Endothelial cell of umbilical vein (primary cell): ENCODE data around the gene ZIC5. TPM values are rescaled to one million over a fixed set of nuclear protein-coding genes. Genes with fewer than 3 reads are reported as not detected.

ENCODE experiments used
- BruUV-seq: library from RNA; stranded (reverse); fragments of 400-500 nt; replicated peaks from 2 replicates; lab custom pipeline; 2021; lab: Mats Ljungman, UMichigan
- CTCF ChIA-PET: fragments of 300-600, 350-600 bp; sonication (Branson Sonifier 250); formaldehyde crosslinking; loops from one replicate; lab custom pipeline; 2021; ENCODE audit warnings: antibody characterized with exemption, inconsistent platforms; lab: Charles Lee
- POLR2A ChIA-PET: fragments of 300-600, 350-600 bp; sonication (Branson Sonifier 250); formaldehyde crosslinking; loops from one replicate; lab custom pipeline; 2021; ENCODE audit warnings: antibody characterized with exemption, inconsistent platforms; lab: Charles Lee
- DNase-seq: peaks from one replicate; pipeline ENCODE4 v3.0.0-alpha.2; 2011; ENCODE audit warnings: low read depth, low spot score
- FAIRE-seq: peaks from 2 replicates; lab custom pipeline; 2011; peaks lifted over from hg19 to GRCh38; lab: Jason Lieb, UNC
- H2AFZ ChIP-seq: 2 replicates; pipeline ENCODE4 v1.6.0; 2012; ENCODE audit warnings: low read depth, low read length, control low read depth, inconsistent platforms
- H3K27ac ChIP-seq: 2 replicates; pipeline ENCODE4 v1.5.1; 2011; ENCODE audit warnings: low read depth, mild to moderate bottlenecking, control low read depth, low read length, moderate library complexity; ENCODE audit not compliant: insufficient read depth
- H3K27me3 ChIP-seq, 2 experiments: 2 replicates each; pipeline versions ENCODE4 v1.6.0 to v1.6.1; 2011; ENCODE audit warnings: low read length in 2 of 2, mixed read lengths in 1 of 2; ENCODE audit not compliant: control insufficient read depth in 2 of 2, insufficient read depth in 2 of 2
- H3K36me3 ChIP-seq, 2 experiments: 2 replicates in 1 of 2; 3 replicates in 1 of 2; pipeline ENCODE4 v1.5.1; 2011; ENCODE audit warnings: low read length in 2 of 2, mild to moderate bottlenecking in 1 of 2, moderate library complexity in 1 of 2; ENCODE audit not compliant: control insufficient read depth in 2 of 2, insufficient read depth in 2 of 2; ENCODE audit errors: extremely low read depth in 1 of 2
- H3K4me1 ChIP-seq: 3 replicates; pipeline ENCODE4 v1.5.1; 2011; ENCODE audit warnings: mild to moderate bottlenecking, low read length; ENCODE audit not compliant: control insufficient read depth, insufficient read depth; ENCODE audit errors: extremely low read depth
- H3K4me2 ChIP-seq: 2 replicates; pipeline ENCODE4 v1.6.1; 2011; ENCODE audit warnings: low read length, control low read depth, mixed read lengths; ENCODE audit not compliant: insufficient read depth
- H3K4me3 ChIP-seq, 3 experiments: fragments of 200-600 bp in 1 of 3; sonication (generic), shearing (Covaris generic) in 1 of 3; replicated peaks in 1 of 3; 2 replicates each; pipeline ENCODE4 v1.5.1; 2011 to 2016; ENCODE audit warnings: control low read depth in 3 of 3, low read length in 3 of 3, mild to moderate bottlenecking in 2 of 3, inconsistent platforms in 1 of 3, low read depth in 1 of 3, moderate library complexity in 1 of 3; ENCODE audit not compliant: insufficient read depth in 1 of 3
- H3K79me2 ChIP-seq: 2 replicates; pipeline ENCODE4 v1.6.0; 2012; ENCODE audit warnings: low read length, inconsistent platforms; ENCODE audit not compliant: control insufficient read depth, insufficient read depth
- H3K9ac ChIP-seq: replicated peaks from 2 replicates; pipeline ENCODE3; 2011; ENCODE audit warnings: low read length, control low read depth; ENCODE audit not compliant: insufficient read depth; ENCODE audit errors: extremely low read depth
- H3K9me1 ChIP-seq: replicated peaks from 3 replicates; pipeline ENCODE4 v1.6.0; 2011; ENCODE audit warnings: mild to moderate bottlenecking, low read length; ENCODE audit not compliant: control insufficient read depth, insufficient read depth; ENCODE audit errors: extremely low read depth
- H3K9me3 ChIP-seq: replicated peaks from 2 replicates; pipeline ENCODE4 v1.5.1; 2012; ENCODE audit warnings: low read length, inconsistent platforms; ENCODE audit not compliant: control insufficient read depth, insufficient read depth
- H4K20me1 ChIP-seq: replicated peaks from 2 replicates; pipeline ENCODE3; 2011; ENCODE audit warnings: mild to moderate bottlenecking, low read length; ENCODE audit not compliant: control insufficient read depth, insufficient read depth; ENCODE audit errors: extremely low read depth
- CTCF ChIP-seq, 2 donors: IDR thresholded peaks; 1 replicate in 1 of 2; 2 replicates in 1 of 2; pipeline ENCODE4 v1.5.1; 2011; ENCODE audit warnings: low read length in 2 of 2, mild to moderate bottlenecking in 2 of 2, moderate library complexity in 2 of 2, control low read depth in 1 of 2, inconsistent platforms in 1 of 2, low read depth in 1 of 2; ENCODE audit not compliant: insufficient read depth in 1 of 2; ENCODE audit errors: extremely low read depth in 1 of 2
- EZH2 ChIP-seq: IDR thresholded peaks from 2 replicates; pipeline ENCODE4 v1.6.1; 2012; ENCODE audit warnings: borderline replicate concordance, low read depth, mild to moderate bottlenecking, moderate library complexity, low read length, inconsistent platforms; ENCODE audit not compliant: severe bottlenecking
- FOS ChIP-seq: IDR thresholded peaks from 2 replicates; pipeline ENCODE4 v1.6.1; 2011; ENCODE audit warnings: mild to moderate bottlenecking, low read length, moderate library complexity, borderline replicate concordance; ENCODE audit not compliant: insufficient read depth
- GATA2 ChIP-seq: IDR thresholded peaks from 2 replicates; pipeline ENCODE4 v1.7.0; 2011; ENCODE audit warnings: low read depth, mild to moderate bottlenecking, moderate library complexity, mixed read lengths, low read length; ENCODE audit not compliant: insufficient read length, insufficient read depth
- JUN ChIP-seq: IDR thresholded peaks from 2 replicates; pipeline ENCODE4 v1.6.1; 2011; ENCODE audit warnings: borderline replicate concordance, low read depth; ENCODE audit not compliant: insufficient read length, insufficient read depth
- MAX ChIP-seq: IDR thresholded peaks from 2 replicates; pipeline ENCODE4 v1.6.1; 2011; ENCODE audit not compliant: insufficient read depth, insufficient read length
- MYC ChIP-seq: IDR thresholded peaks from one replicate; pipeline ENCODE4 v1.6.1; 2011; ENCODE audit warnings: mild to moderate bottlenecking, low read depth, low read length
- POLR2A ChIP-seq: IDR thresholded peaks from 2 replicates; pipeline ENCODE4 v1.6.1; 2012; ENCODE audit warnings: low read depth, mild to moderate bottlenecking, control low read depth, low read length
- POLR2AphosphoS5 ChIP-seq: IDR thresholded peaks from 2 replicates; pipeline ENCODE4 v1.6.1; 2012; ENCODE audit warnings: low read depth, mild to moderate bottlenecking, control low read depth, low read length, moderate library complexity; ENCODE audit not compliant: insufficient read depth
- dilution Hi-C: fragments of 300-500 bp; cut with MboI; formaldehyde crosslinking; loops from one replicate; pipeline ENCODE4 v1.15.0; 2019; ENCODE audit warnings: low sequenced_read_pairs; ENCODE audit not compliant: extremely low pct_ligation_motif_present
- intact Hi-C: fragments of 100-400 bp; cut with micrococcal nuclease; formaldehyde crosslinking; loops from one replicate; pipeline ENCODE4 v1.10.0; 2022
- polyA plus RNA-seq, 4 experiments: library from polyadenylated mRNA; depleted of rRNA in 3 of 4; stranded (reverse) in 3 of 4; unstranded in 1 of 4; fragments of >200 nt; gene quantifications; 2 replicates each; pipeline versions ENCODE4 v1.2.1 to v1.2.3, GENCODE V29; 2011 to 2012; ENCODE audit warnings: missing spikeins in 1 of 4
- total RNA-seq: library from RNA; stranded (reverse); gene quantifications from 2 replicates; pipeline ENCODE4 v1.2.3, GENCODE V29; 2021

The ZIC5 gene
- total and polyA plus RNA-seq, 2 donors (not counting 3 experiments of a cell fraction or from before 2014, with no cell fraction given): not detected

GRCh38 chr13:99973163-99973807, 1.7 kb upstream of the ZIC5 start:
- ChIA-PET CTCF (interaction anchor here (1.4 to 2.9 kb wide), 2 partner anchors 13 to 262 kb away, joined by 5 to 14 read pairs; no protein-coding TSS in a partner anchor), POLR2A (no interaction called here)
- no peaks in the 10 kb centered on the region for H3K4me1 ChIP-seq
- no peak overlapping the region for H3K4me3 ChIP-seq
- no peaks in the 10 kb centered on the region for H3K9me3 ChIP-seq
- peaks cover 85 to 96% of the 10 kb centered on the region in 2 experiments for H3K27me3 ChIP-seq
- no peak for FAIRE-seq
- intact Hi-C loops (loop anchor here (10.0 kb wide), 1 partner anchor 702 kb away; the partner anchor contains the start of gene TMTC4), dilution Hi-C loops (no loop called here)
- TF ChIP-seq POLR2A: no peak
- no peak for TF ChIP-seq MYC
- TF ChIP-seq MAX: no peak
- no peak for TF ChIP-seq JUN
- TF ChIP-seq FOS: no peak
- TF ChIP-seq POLR2AphosphoS5: no peak
- no peak for TF ChIP-seq EZH2
- TF ChIP-seq GATA2: no peak
- no peak for TF ChIP-seq CTCF (IDR thresholded peaks at IDR 0.05; ENCODE audit: extremely low read depth in 1 of 2, insufficient read depth in 1 of 2, low read depth in 1 of 2, low read length in 2 of 2)
- no peaks in the 10 kb centered on the region for H3K36me3 ChIP-seq
- no peaks in the 10 kb centered on the region for H3K79me2 ChIP-seq
- no peak overlapping the region for H3K9ac ChIP-seq
- H3K4me2 ChIP-seq: no peak overlapping the region
- no peak overlapping the region for H3K27ac ChIP-seq
- DNase-seq: no peak
- H3K9me1 ChIP-seq: no peaks in the 10 kb centered on the region
- no peak overlapping the region for H2AFZ ChIP-seq
- peaks cover 3% of the 10 kb centered on the region for H4K20me1 ChIP-seq
- BruUV-seq: no TSS peak
